Right renal pelvis (tissue), 4 donors: ENCODE results near the gene RCAN1. TPM values are rescaled to one million over a fixed set of nuclear protein-coding genes. Genes with fewer than 3 reads are reported as not detected.
"Not testable (repeated sequence)": the region's sequence is repeated elsewhere in the genome, so short reads cannot be mapped to it uniquely, and the experiment has no call there.

ENCODE experiments used
- DNase-seq, 4 donors: peaks; one replicate each; pipeline ENCODE4 v3.0.0-alpha.2; 2013; ENCODE audit warnings: low read depth in 4 of 4, low spot score in 3 of 4, missing footprints in 1 of 4
- polyA plus RNA-seq, 4 donors: library from polyadenylated mRNA; unstranded; fragments of 120-200 nt; gene quantifications; one replicate each; pipeline ENCODE4 v1.2.1, GENCODE V29; 2013; ENCODE audit not compliant: insufficient read length in 4 of 4

The RCAN1 gene
- polyA plus RNA-seq, 4 donors: 34.8 to 39.6 (median 37.2) TPM

DNA sequence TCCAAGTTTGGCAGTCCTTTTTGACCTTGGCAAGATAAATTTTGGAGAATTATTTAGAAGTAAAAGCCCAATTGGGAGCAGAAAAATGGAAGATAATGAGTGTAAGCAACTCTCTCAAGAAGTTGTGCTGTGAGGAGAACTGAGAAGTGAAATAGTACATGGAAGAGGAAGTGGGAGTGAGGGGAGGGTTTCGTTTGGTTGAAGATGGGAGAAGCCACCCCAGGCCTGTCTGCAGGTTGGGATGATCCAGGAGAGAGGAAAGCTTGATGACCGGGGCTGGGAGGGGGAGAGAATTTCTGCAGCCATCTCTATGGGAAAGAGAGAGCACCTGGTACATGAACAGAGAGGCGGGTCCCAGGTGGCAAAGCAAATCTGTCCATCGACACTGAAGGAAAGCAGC is 8.6 kb upstream of the RCAN1 start:
- DNase-seq: no peak

- no peak for DNase-seq
These were observed 6.8 kb upstream of the RCAN1 start for GRCh38 chr21:34621434-34622350.

- DNase-seq: no peak
These were observed 5.1 kb upstream of the RCAN1 start for GRCh38 chr21:34619841-34620665.

GRCh38 chr21:34618941-34619340 is 4.0 kb upstream of the RCAN1 start:
- DNase-seq: no peak

GRCh38 chr21:34617753-34618339 is 2.9 kb upstream of the RCAN1 start:
- no peak for DNase-seq

- no peak for DNase-seq
These were observed 538 bp upstream of the RCAN1 start for GRCh38 chr21:34615487-34615814.

- DNase-seq: no peak
These were observed 960 bp downstream of the RCAN1 start for GRCh38 chr21:34613679-34614627.

- no peak for DNase-seq
These were observed 2.4 kb downstream of the RCAN1 start for GRCh38 chr21:34612557-34612956.

GRCh38 chr21:34612056-34612455 is 2.9 kb downstream of the RCAN1 start:
- no peak for DNase-seq

DNA sequence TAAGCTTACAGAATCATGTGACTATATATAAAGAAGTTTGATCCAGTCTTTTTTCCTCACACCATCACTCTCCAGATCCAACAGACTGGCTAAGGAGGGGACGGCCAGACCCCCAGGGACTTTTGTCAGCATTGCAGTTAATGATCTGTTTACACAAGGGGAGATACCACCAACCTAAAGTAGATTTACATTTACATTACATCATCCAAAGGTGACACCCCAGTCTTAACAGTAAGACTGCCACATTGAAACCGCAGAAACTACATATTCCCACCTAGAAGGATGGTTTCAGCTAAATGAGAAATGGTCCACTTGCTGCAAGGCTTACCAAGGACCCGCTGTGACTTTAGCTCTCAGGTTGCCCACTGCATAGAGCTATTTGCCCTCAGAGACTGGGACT is 3.4 kb downstream of the RCAN1 start:
- DNase-seq: no peak

GRCh38 chr21:34609933-34610549 is 4.9 kb downstream of the RCAN1 start:
- no peak for DNase-seq

DNA sequence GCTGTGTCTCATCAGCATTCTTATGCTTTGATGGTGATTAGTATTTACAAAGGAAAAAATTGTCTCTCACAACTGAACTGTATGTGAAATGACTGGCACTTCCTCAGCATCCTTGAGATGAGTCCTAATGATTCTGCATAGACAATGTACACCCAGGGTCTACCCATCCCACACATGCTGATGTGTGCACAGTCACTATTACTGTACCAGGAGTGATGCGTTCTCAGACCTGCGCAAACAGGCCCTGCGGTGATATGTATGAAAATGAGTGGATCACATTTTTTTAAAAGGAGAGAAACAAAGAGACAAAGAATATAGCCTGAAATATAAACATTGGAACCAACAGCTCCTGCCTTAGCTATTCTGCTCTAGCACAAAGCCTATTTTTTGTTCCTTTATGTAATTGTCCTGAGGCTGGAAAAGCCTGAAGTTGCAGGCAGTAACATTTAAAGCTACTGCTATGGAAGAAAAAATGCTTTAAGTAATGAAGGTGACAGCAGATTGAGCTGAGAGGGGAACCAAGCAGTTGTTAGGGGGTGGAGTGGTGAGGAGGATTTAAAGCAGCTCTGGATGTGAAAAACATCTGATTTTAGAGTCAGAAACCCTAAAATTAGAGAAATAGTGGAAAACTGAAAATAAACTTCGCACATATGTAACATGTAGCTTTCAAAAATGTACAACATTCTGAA is 5.5 kb downstream of the RCAN1 start:
- DNase-seq: no peak

DNA sequence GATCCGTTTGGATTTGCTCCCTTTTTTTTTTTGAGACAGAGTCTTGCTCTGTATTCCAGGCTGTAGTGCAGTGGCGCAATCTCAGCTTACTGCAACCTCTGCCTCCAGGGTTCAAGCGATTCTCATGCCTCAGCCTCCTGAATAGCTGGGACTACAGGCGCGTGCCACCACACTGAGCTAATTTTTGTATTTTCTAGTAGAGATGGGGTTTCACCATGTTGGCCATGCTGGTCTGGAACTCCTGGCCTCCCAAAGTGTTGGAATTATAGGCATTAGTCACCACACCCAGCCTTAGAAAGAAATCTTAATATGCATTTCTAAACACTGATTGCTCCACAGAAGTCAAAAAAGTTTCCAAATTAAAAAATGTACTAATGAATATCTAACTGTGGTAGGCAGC is 7.5 kb downstream of the RCAN1 start:
- DNase-seq: not testable (repeated sequence)

GRCh38 chr21:34606621-34607020 is 8.3 kb downstream of the RCAN1 start:
- DNase-seq: no peak

GRCh38 chr21:34606051-34606450 is 8.9 kb downstream of the RCAN1 start:
- no peak for DNase-seq

- not testable (repeated sequence) for DNase-seq
These were observed 10.0 kb downstream of the RCAN1 start for GRCh38 chr21:34604956-34605355.

DNA sequence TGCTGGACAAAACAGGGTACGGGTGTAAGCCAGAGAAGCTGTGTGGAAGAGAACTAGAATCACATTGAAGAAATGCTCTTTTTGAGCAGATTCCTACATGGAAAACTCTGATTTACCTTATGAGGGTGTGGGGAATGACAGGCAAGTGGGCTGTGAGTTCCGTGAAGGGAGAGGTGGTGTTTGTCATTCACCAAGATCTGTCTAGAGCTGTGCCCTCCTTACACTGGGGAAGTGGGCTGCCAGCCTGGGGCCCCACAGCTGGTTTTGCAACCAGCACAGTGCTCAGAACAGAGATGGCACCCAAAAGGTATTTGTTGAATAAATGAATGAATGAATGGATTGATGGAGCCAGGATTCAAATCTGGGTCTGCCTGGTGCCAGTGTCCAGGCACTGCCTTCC is 10.4 kb downstream of the RCAN1 start:
- no peak for DNase-seq

DNA sequence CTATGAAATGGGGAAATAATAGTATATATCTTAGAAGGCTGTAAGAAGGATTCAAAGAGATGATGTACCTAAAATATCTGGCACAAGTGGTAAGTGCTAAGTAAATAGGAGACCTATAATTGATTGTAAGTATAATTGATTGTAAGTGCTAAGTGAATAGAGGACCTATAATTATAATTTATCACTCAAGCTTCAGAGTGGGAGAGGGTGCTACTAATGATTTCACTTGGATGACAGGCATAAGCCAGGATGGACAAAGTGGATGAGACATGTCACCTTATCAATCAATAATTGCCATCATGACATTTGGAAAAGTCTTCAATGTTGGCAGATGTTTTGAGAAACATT is 11.2 kb downstream of the RCAN1 start:
- DNase-seq: no peak

DNA sequence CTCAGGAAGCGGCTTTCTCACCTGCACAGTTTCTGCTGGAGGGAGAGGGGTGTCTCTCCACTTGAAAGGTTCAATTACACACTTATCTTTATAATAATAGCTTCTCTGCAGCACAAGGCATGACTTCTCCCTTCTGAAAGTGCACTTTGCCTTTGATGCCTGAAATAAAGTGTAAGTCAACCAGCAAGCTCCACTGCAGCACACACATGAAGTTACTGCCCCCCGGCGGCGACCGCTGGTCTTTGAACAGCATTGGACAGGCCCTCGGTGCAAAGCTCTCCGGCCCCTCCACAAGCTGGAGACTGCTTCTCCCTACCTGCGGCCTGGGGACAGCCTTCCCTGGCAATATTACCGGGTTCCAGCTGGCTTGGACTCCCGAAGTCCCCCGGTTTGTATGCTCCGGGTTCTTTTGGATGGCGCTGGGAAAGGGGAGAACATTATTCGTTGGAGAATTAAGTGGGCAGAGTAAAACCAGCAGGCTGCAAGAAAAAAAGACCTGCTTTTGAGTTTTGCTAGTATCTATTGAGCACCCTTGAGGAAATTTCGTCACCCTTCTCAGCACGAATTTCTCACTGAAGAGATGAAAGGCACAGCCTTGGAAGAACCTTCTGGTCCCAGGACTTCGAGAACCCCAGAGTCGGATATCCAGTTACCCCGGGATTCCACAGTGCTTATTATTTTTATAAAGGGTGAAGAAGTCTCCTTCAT is 11.8 kb downstream of the RCAN1 start:
- DNase-seq: peak; percentile 47 to 61 (median 54)
